Loucy (cell line): Measurements from ENCODE around the gene SPEF1.

Source experiments
- EZH2phosphoT487 ChIP-seq: fragments of 200-600 bp; IDR thresholded peaks from 2 replicates; pipeline ENCODE4 v1.6.1; 2018; ENCODE audit warnings: antibody characterized with exemption, mild to moderate bottlenecking, moderate library complexity, borderline replicate concordance
- TF ChIP-seq, protein P1 (sequence below): fragments of 200-600 bp; sonication (generic); conservative IDR thresholded peaks from 2 replicates; pipeline ENCODE4 v1.5.1; 2014; ENCODE audit warnings: mild to moderate bottlenecking, antibody characterized with exemption, low read length

DNA sequence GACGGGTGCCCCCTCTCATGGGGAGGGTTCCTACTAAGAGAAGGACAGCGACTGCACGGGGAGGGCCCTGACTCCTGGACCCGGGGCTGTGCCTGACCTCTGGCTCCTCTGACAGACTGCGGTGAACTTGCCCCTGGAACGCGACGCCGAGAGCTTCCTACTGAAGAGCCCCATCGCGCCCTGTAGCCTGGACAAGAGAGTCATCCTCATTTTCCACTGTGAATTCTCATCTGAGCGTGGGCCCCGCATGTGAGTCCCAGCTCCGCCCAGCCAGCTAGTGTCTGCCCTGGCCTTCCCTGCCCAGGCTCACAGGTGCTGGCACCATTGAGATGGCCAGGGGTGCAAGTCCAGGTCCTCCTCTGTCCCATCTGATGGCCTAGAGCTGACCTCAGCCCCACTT is 22.0 kb upstream of the SPEF1 start:
- TF ChIP-seq, protein P1, sequence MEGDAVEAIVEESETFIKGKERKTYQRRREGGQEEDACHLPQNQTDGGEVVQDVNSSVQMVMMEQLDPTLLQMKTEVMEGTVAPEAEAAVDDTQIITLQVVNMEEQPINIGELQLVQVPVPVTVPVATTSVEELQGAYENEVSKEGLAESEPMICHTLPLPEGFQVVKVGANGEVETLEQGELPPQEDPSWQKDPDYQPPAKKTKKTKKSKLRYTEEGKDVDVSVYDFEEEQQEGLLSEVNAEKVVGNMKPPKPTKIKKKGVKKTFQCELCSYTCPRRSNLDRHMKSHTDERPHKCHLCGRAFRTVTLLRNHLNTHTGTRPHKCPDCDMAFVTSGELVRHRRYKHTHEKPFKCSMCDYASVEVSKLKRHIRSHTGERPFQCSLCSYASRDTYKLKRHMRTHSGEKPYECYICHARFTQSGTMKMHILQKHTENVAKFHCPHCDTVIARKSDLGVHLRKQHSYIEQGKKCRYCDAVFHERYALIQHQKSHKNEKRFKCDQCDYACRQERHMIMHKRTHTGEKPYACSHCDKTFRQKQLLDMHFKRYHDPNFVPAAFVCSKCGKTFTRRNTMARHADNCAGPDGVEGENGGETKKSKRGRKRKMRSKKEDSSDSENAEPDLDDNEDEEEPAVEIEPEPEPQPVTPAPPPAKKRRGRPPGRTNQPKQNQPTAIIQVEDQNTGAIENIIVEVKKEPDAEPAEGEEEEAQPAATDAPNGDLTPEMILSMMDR = no peak
- no peak for TF ChIP-seq EZH2phosphoT487
